ENCODE results near the gene MNX1.

Gene MNX1

DNA sequence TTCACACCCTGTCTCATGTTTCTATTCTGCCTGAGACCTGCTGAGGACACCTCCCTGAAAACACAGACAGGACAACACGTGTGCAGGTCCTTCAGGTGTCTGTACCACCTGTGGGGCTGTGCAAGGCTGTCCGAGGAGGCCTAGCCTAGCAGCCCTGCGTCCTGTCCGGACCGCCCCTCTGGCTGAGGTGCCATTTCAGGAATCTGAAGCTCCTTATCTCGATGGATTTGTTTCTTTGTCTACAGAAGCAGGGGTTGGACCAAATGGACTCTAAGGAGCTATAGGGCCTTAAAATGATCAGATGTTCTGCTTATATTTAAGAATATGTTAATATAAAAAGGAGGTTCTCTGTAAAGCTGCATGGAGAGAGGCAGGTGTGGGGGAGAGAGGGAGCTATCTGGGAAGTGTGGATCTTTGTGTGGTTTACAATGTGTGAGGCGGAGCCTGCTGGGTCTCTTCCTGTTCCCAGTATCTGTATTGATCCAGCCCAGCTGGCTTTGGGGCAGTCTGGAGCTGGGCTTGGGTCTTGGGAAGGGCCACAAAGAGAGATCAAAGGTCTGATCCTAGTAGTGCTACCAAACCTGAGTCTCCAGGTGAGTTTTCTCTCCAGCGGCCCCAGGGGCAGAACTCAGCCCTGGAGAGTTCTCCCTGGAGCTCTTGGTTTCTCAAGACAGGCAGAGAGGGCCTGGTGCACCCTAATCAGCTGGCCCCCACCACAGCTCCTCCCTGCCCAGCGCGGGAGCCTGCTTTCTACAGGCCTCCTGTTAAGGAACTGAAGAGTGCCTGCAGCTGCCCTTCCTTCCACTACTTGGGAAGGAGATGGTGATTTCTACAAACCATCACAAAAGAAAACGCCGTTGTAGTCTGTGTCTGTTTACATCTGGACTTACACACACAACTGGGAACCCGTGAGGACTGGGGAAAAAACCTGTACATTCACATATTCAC, 3.4 kb upstream of the MNX1 start:
- Histone ChIP-seq H2AFZ (ENCODE audit: low read length) (no peak overlapping the region), H3K23ac (ENCODE audit: low read depth, low read length, poor library complexity) (no peak overlapping the region), H3K14ac (ENCODE audit: low read length) (no peak overlapping the region), H3K27me3 (ENCODE audit: control insufficient read depth in 3 of 3, insufficient read depth in 3 of 3, low read depth in 1 of 3, low read length in 3 of 3) (peaks cover 75 to 98% (median 93%) of the 10 kb centered on the region in 3 experiments), H2AK5ac (ENCODE audit: low read depth, low read length) (peak overlapping the region; percentile 30), H3K9me3 (replicated peaks in 1 of 2; ENCODE audit: control insufficient read depth in 2 of 2, insufficient read depth in 1 of 2, low read depth in 1 of 2, low read length in 2 of 2) (peaks cover 0 to 1% of the 10 kb centered on the region in 2 donors), H3K9ac (ENCODE audit: low read depth, low read length, poor library complexity) (no peak overlapping the region), H4K8ac (ENCODE audit: low read depth, low read length) (no peak overlapping the region), H3K4me3 (ENCODE audit: low read length in 2 of 2) (no peak overlapping the region), H3K79me1 (ENCODE audit: low read depth, low read length) (no peaks in the 10 kb centered on the region), H3K4me2 (ENCODE audit: insufficient read depth, low read length, poor library complexity, severe bottlenecking) (no peak overlapping the region), H3K27ac (replicated peaks; ENCODE audit: low read length) (no peak overlapping the region), H2BK15ac (ENCODE audit: low read length) (no peak overlapping the region), H3K36me3 (replicated peaks in 1 of 2; ENCODE audit: control insufficient read depth in 2 of 2, insufficient read depth in 2 of 2, low read length in 2 of 2) (no peaks in the 10 kb centered on the region), H3K18ac (ENCODE audit: low read length) (no peak overlapping the region), H2BK120ac (ENCODE audit: low read depth, low read length) (no peak overlapping the region), H2BK12ac (ENCODE audit: low read length) (no peak overlapping the region), H3K4me1 (ENCODE audit: control insufficient read depth in 2 of 2, insufficient read depth in 1 of 2, low read depth in 1 of 2, low read length in 2 of 2) (peaks cover 4 to 5% of the 10 kb centered on the region in 2 donors), H2BK5ac (ENCODE audit: low read length) (no peak overlapping the region), H4K91ac (ENCODE audit: low read depth, low read length, poor library complexity) (no peak overlapping the region), H3K4ac (ENCODE audit: low read length) (no peak overlapping the region)
- no CpG with 5 or more reads among the region's 13 CpGs for WGBS, 2 donors (ENCODE audit: extremely low coverage in 2 of 2, insufficient read length in 2 of 2, insufficient replicate concordance in 1 of 2)
- no peak for DNase-seq (ENCODE audit: low spot score)

- Histone ChIP-seq H3K18ac (ENCODE audit: low read length) (no peak overlapping the region), H2BK12ac (ENCODE audit: low read length) (no peak overlapping the region), H3K14ac (ENCODE audit: low read length) (no peak overlapping the region), H2BK5ac (ENCODE audit: low read length) (no peak overlapping the region), H3K4me1 (ENCODE audit: control insufficient read depth in 2 of 2, insufficient read depth in 1 of 2, low read depth in 1 of 2, low read length in 2 of 2) (peaks cover 4 to 5% of the 10 kb centered on the region in 2 donors), H3K27me3 (ENCODE audit: control insufficient read depth in 3 of 3, insufficient read depth in 3 of 3, low read depth in 1 of 3, low read length in 3 of 3) (peaks cover 75 to 98% (median 93%) of the 10 kb centered on the region in 3 experiments), H3K23ac (ENCODE audit: low read depth, low read length, poor library complexity) (no peak overlapping the region), H3K4ac (ENCODE audit: low read length) (no peak overlapping the region), H3K4me2 (ENCODE audit: insufficient read depth, low read length, poor library complexity, severe bottlenecking) (no peak overlapping the region), H3K27ac (replicated peaks; ENCODE audit: low read length) (no peak overlapping the region), H4K91ac (ENCODE audit: low read depth, low read length, poor library complexity) (no peak overlapping the region), H2BK15ac (ENCODE audit: low read length) (no peak overlapping the region), H3K79me1 (ENCODE audit: low read depth, low read length) (no peaks in the 10 kb centered on the region), H2AK5ac (ENCODE audit: low read depth, low read length) (no peak overlapping the region), H2AFZ (ENCODE audit: low read length) (no peak overlapping the region), H2BK120ac (ENCODE audit: low read depth, low read length) (no peak overlapping the region), H3K4me3 (ENCODE audit: low read length in 2 of 2) (no peak overlapping the region), H3K36me3 (replicated peaks in 1 of 2; ENCODE audit: control insufficient read depth in 2 of 2, insufficient read depth in 2 of 2, low read length in 2 of 2) (no peaks in the 10 kb centered on the region), H4K8ac (ENCODE audit: low read depth, low read length) (no peak overlapping the region), H3K9me3 (replicated peaks in 1 of 2; ENCODE audit: control insufficient read depth in 2 of 2, insufficient read depth in 1 of 2, low read depth in 1 of 2, low read length in 2 of 2) (peaks cover 0 to 1% of the 10 kb centered on the region in 2 donors), H3K9ac (ENCODE audit: low read depth, low read length, poor library complexity) (no peak overlapping the region)
- DNase-seq (ENCODE audit: low spot score): no peak
These were observed 2.6 kb upstream of the MNX1 start for GRCh38 chr7:157013101-157013500.

- H2AK5ac ChIP-seq (ENCODE audit: low read depth, low read length): no peak overlapping the region
- no peak overlapping the region for H2BK12ac ChIP-seq (ENCODE audit: low read length)
- no peak overlapping the region for H3K14ac ChIP-seq (ENCODE audit: low read length)
- no peak overlapping the region for H2BK5ac ChIP-seq (ENCODE audit: low read length)
- no peak overlapping the region for H3K9ac ChIP-seq (ENCODE audit: low read depth, low read length, poor library complexity)
- no peak overlapping the region for H3K4me2 ChIP-seq (ENCODE audit: insufficient read depth, low read length, poor library complexity, severe bottlenecking)
- H2BK120ac ChIP-seq (ENCODE audit: low read depth, low read length): no peak overlapping the region
- no peak overlapping the region for H3K27ac ChIP-seq (replicated peaks; ENCODE audit: low read length)
- H3K4ac ChIP-seq (ENCODE audit: low read length): no peak overlapping the region
- no peak overlapping the region for H2AFZ ChIP-seq (ENCODE audit: low read length)
- H3K27me3 ChIP-seq (ENCODE audit: control insufficient read depth in 3 of 3, insufficient read depth in 3 of 3, low read depth in 1 of 3, low read length in 3 of 3): peaks cover 75 to 98% (median 93%) of the 10 kb centered on the region in 3 experiments
- H3K9me3 ChIP-seq (replicated peaks in 1 of 2; ENCODE audit: control insufficient read depth in 2 of 2, insufficient read depth in 1 of 2, low read depth in 1 of 2, low read length in 2 of 2): peaks cover 0 to 1% of the 10 kb centered on the region in 2 donors
- H3K79me1 ChIP-seq (ENCODE audit: low read depth, low read length): no peaks in the 10 kb centered on the region
- no peak overlapping the region for H2BK15ac ChIP-seq (ENCODE audit: low read length)
- H3K18ac ChIP-seq (ENCODE audit: low read length): no peak overlapping the region
- H3K4me1 ChIP-seq (ENCODE audit: control insufficient read depth in 2 of 2, insufficient read depth in 1 of 2, low read depth in 1 of 2, low read length in 2 of 2): peaks cover 4 to 5% of the 10 kb centered on the region in 2 donors
- WGBS, 2 donors (ENCODE audit: extremely low coverage in 2 of 2, insufficient read length in 2 of 2, insufficient replicate concordance in 1 of 2): no CpG with 5 or more reads among the region's 10 CpGs
- no peak overlapping the region for H4K91ac ChIP-seq (ENCODE audit: low read depth, low read length, poor library complexity)
- DNase-seq (ENCODE audit: low spot score): no peak
- no peaks in the 10 kb centered on the region for H3K36me3 ChIP-seq (replicated peaks in 1 of 2; ENCODE audit: control insufficient read depth in 2 of 2, insufficient read depth in 2 of 2, low read length in 2 of 2)
- H4K8ac ChIP-seq (ENCODE audit: low read depth, low read length): no peak overlapping the region
- no peak overlapping the region for H3K4me3 ChIP-seq (ENCODE audit: low read length in 2 of 2)
- no peak overlapping the region for H3K23ac ChIP-seq (ENCODE audit: low read depth, low read length, poor library complexity)
These were observed 1.7 kb upstream of the MNX1 start for GRCh38 chr7:157012113-157012547.

DNA sequence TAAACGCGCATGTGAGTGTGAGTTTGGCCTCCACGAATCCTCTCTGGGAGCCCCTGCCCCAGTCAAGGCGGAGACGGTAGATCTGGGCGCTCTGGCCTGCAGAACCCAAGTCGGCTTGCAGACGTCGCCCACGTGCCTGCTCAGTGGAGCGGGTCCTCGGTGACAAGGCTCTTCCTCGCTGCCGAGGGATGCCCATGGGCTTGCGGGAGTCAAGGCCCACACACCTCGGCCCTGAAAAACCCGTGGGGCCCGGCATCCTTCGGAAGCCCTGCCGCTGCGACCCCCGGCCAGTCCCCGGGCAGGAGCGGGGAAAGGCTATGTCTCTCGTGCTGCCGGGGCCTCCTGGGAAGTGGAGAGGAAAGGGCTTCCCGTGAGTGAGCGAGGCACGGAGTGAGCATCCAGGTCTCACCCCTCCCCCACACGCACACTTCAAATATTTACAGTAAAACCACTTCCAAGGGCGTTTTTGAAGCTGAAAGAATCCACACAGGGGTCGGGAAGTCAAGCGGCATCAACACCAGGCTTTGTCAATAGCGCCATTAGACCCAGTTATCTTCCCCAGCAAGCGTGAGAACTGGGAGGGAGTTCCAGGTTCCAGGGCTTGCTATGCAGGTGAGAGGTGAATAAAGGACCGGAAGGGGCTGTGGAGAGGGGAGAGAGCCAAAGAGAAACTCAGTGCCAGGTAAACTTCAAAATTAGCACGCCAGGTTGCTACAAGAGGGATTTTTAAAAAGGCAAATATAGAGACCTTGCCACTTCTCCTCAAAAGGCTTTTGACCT, 1.1 kb upstream of the MNX1 start:
- H3K4ac ChIP-seq (ENCODE audit: low read length): no peak overlapping the region
- no peak overlapping the region for H4K8ac ChIP-seq (ENCODE audit: low read depth, low read length)
- no peak overlapping the region for H3K14ac ChIP-seq (ENCODE audit: low read length)
- H3K27me3 ChIP-seq (ENCODE audit: control insufficient read depth in 3 of 3, insufficient read depth in 3 of 3, low read depth in 1 of 3, low read length in 3 of 3): peaks cover 73 to 98% (median 93%) of the 10 kb centered on the region in 3 experiments
- H3K4me1 ChIP-seq (ENCODE audit: control insufficient read depth in 2 of 2, insufficient read depth in 1 of 2, low read depth in 1 of 2, low read length in 2 of 2): peaks cover 4 to 5% of the 10 kb centered on the region in 2 donors
- peak overlapping the region; percentile 55 to 77 for H3K4me3 ChIP-seq (ENCODE audit: low read length in 2 of 2)
- peak overlapping the region; percentile 89 for H2BK15ac ChIP-seq (ENCODE audit: low read length)
- H3K79me1 ChIP-seq (ENCODE audit: low read depth, low read length): no peaks in the 10 kb centered on the region
- peak overlapping the region; percentile 90 for H3K4me2 ChIP-seq (ENCODE audit: insufficient read depth, low read length, poor library complexity, severe bottlenecking)
- H3K27ac ChIP-seq (replicated peaks; ENCODE audit: low read length): no peak overlapping the region
- peak overlapping the region; percentile 19 for H2AK5ac ChIP-seq (ENCODE audit: low read depth, low read length)
- H3K9me3 ChIP-seq (replicated peaks in 1 of 2; ENCODE audit: control insufficient read depth in 2 of 2, insufficient read depth in 1 of 2, low read depth in 1 of 2, low read length in 2 of 2): peaks cover 0 to 1% of the 10 kb centered on the region in 2 donors
- peak overlapping the region; percentile 95 for H3K23ac ChIP-seq (ENCODE audit: low read depth, low read length, poor library complexity)
- WGBS, 2 donors (ENCODE audit: extremely low coverage in 2 of 2, insufficient read length in 2 of 2, insufficient replicate concordance in 1 of 2): no CpG with 5 or more reads among the region's 37 CpGs
- H2BK12ac ChIP-seq (ENCODE audit: low read length): no peak overlapping the region
- peak overlapping the region; percentile 90 for H3K18ac ChIP-seq (ENCODE audit: low read length)
- no peaks in the 10 kb centered on the region for H3K36me3 ChIP-seq (replicated peaks in 1 of 2; ENCODE audit: control insufficient read depth in 2 of 2, insufficient read depth in 2 of 2, low read length in 2 of 2)
- DNase-seq (ENCODE audit: low spot score): no peak
- H3K9ac ChIP-seq (ENCODE audit: low read depth, low read length, poor library complexity): peak overlapping the region; percentile 78
- peak overlapping the region; percentile 98 for H2AFZ ChIP-seq (ENCODE audit: low read length)
- H2BK5ac ChIP-seq (ENCODE audit: low read length): no peak overlapping the region
- no peak overlapping the region for H4K91ac ChIP-seq (ENCODE audit: low read depth, low read length, poor library complexity)
- H2BK120ac ChIP-seq (ENCODE audit: low read depth, low read length): no peak overlapping the region
